Activated CD8-positive, alpha-beta memory T cell treated with anti-CD3 and anti-CD28 coated beads, Interleukin-2, amount 50 U/mL, for 24 hours (primary cell): ENCODE data around the gene CCDC91.
"Not testable (repeated sequence)": the region's sequence is repeated elsewhere in the genome, so short reads cannot be mapped to it uniquely, and the experiment has no call there.

Experiments
- DNase-seq: peaks from one replicate; pipeline ENCODE4 v3.0.0-alpha.2; 2020; ENCODE audit errors: extremely low read depth

The CCDC91 gene

GRCh38 chr12:28290262-28290661 is 100.0 kb downstream of the CCDC91 start:
- DNase-seq, result no peak

DNA sequence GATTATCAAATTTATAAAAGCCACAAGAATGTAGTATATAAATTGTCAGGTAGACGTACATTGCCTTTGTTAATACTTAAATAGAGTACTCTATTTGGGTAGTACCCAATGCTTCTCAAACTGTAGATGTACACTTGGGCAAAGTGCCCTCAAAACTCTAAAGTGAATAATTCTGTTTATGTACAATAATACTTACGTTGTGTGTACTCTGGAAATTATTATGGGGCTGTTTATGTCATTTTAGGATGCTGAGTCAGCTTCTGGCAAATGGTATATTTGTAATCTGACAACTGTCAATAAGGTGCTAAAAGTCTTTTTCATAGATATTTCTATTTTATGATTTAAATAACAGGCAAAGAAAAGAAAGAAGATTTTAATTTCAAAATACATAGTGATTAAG is 102.4 kb downstream of the CCDC91 start:
- no peak for DNase-seq

- DNase-seq, result no peak
Measured at GRCh38 chr12:28294300-28294699, 104.0 kb downstream of the CCDC91 start.

- no peak for DNase-seq
Measured at GRCh38 chr12:28296287-28296686, 106.0 kb downstream of the CCDC91 start.

- DNase-seq, result no peak
Measured at GRCh38 chr12:28303192-28303591, 112.9 kb downstream of the CCDC91 start.

DNA sequence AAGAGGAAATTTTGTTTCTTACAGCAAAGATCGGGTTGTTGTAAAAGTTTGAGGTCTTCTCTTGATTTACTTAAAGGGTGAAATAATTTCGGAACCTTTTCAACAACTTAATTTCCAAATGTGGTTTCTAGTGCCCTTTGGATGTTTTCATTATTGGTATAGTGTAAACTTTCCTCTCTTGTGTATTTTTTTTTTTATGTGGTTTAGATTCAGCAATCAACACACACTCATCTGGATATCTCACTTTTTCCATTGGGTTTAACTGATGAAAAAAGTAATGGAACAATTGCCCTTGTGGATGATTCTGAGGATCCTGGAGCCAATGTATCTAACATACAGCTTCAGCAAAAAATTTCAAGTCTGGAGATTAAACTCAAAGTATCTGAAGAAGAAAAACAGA is 116.3 kb downstream of the CCDC91 start:
- no peak for DNase-seq

GRCh38 chr12:28308891-28309290 is 118.6 kb downstream of the CCDC91 start:
- DNase-seq, result no peak

GRCh38 chr12:28313631-28314030 is 123.4 kb downstream of the CCDC91 start:
- DNase-seq, result no peak

- no peak for DNase-seq
Measured at GRCh38 chr12:28316049-28316448, 125.8 kb downstream of the CCDC91 start.

DNA sequence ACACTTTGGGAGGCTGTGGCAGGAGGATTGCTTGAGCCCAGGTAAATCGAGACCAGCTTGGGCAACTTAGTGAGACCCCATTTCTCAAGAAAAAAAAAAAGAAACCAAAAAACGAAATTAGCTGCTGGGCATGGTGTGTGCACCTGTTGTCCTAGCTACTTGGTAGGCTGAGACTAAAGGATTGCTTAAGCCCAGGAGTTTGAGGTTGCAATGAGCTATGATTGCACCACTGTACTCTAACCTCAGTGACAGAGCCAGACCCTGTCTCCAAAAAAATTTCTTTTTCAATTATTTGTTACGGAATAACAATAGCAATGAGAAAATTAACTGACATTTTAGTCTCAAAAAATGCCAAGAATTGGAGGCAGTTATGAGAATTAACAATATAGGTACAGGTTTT is 128.0 kb downstream of the CCDC91 start:
- DNase-seq, result no peak

DNA sequence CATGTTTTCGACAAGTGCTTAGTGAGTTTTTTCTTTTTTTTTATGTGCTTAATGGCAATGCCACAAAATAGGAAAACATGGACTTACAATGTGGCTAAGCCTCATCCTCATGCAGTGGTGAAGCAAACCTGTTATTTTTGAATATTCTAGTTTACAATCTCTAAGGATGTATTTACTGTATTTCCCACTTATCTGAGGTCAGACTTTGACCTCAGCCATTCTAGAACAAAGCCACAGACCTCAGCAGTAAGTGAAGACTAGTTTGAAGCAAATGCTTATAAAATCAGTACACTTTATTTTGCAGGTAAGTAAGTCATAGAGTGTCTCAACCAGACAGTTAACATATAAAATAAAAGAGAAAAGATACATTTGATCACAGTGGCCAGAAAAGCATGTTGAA is 130.1 kb downstream of the CCDC91 start:
- DNase-seq, result no peak

DNA sequence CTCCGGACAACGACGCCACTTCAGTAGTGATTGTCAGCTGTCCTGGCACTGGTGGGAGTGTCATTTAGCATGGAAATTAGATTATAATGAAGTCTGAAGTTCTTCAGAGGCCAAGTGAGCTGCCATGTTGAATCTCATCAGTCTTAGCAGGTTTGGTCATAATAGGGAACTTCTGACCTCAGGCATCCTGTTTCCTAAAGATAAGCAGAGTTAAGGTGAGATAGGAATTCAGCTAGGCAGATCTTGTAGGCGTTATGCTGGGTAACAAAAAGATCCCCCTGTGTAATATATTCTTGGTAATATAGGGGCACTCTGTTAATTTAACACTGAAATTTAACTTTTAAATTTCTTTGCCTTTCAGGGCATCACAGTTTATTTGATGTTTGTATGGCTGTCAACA is 137.5 kb downstream of the CCDC91 start:
- no peak for DNase-seq

GRCh38 chr12:28328967-28329366 is 138.7 kb downstream of the CCDC91 start:
- DNase-seq, result no peak

DNA sequence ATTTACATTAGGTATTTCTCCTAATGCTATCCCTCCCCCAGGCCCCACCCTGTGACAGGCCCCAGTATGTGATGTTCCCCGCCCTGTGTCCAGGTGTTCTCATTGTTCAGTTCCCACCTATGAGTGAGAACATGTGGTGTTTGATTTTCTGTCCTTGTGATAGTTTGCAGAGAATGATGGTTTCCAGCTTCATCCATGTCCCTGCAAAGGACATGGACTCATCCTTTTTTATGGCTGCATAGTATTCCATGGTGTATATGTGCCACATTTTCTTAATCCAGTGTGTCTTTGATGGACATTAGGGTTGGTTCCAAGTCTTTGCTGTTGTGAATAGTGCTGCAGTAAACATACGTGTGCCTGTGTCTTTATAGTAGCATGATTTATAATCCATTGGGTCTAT is 139.5 kb downstream of the CCDC91 start:
- DNase-seq, result not testable (repeated sequence)

GRCh38 chr12:28330232-28330631 is 140.0 kb downstream of the CCDC91 start:
- not testable (repeated sequence) for DNase-seq

DNA sequence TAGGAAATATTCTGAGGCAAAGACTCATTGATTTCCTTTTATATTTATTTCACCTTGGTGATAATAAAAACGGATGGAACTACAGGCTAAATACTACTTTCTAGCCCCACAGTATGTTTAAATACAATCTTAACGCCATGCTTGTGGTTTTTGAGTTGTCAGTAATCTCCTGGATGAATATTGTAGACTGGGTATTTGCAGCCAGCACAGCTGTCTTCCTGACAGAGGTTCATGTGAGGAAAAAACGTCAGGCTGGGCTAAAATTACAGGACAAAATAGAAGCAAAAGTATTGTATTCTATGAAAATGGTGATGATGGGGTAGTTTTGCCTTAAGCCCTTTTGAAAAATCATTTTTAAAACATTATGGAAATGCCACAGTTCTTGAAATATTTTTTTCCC is 140.9 kb downstream of the CCDC91 start:
- no peak for DNase-seq

DNA sequence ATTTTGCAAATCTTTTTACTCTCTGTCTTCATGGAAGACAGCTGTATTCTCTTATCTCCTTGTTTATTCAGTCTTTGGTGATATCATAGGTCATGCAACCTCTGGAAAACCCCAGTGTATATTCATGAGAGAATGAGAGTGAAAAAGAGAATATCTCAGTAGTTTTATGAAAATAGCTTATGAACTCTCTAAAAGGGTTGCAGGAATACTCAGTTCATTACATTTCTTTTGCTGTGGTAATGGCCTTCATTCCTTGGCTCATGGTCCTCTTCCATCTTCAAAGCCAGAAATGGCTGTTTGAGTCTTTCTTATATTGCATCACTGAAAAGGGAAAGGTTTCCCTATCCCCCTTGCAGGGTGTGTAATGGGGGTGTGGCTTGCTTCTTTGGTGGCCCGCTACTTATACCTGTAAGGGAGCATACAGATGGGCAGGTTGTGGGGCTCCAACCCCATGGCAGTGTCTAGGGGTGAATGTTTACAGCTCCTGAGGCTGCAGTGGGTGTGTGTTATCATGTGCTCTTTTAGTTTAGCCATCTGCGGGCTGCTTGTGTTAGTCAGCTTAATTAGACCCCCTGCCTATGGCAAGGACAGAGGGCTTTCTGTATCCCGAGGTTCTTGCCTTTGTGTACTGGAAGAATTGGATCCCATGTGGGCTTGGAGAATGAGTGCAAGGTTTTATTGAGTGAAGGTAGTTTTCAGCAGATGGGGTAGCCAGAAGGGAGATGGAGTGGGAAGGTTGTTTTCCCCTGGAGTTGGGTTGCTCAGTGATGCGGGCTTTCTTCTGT is 150.2 kb downstream of the CCDC91 start:
- no peak for DNase-seq

GRCh38 chr12:28343713-28344112 is 153.5 kb downstream of the CCDC91 start:
- DNase-seq, result no peak

GRCh38 chr12:28346567-28346966 is 156.3 kb downstream of the CCDC91 start:
- no peak for DNase-seq

- no peak for DNase-seq
Measured at GRCh38 chr12:28349196-28349595, 158.9 kb downstream of the CCDC91 start.

DNA sequence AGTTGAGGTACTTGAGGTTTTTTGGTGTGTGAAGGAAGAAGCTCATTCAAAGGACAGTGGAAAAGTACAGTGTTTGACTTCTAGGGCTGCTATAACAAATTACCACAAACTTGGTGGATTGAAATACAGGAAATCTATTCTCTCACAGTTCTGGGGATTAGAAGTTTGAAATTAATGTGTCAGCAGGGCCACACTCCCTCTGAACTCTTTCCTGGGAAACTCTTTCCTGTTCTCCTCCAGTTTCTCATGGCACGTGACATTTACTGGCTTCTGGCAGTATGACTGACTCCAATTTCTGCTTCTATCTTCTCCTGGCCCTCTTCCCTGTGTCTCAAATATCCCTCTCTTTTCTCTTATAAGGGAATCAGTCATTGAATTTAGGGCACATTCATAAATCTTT is 160.2 kb downstream of the CCDC91 start:
- DNase-seq, result no peak

DNA sequence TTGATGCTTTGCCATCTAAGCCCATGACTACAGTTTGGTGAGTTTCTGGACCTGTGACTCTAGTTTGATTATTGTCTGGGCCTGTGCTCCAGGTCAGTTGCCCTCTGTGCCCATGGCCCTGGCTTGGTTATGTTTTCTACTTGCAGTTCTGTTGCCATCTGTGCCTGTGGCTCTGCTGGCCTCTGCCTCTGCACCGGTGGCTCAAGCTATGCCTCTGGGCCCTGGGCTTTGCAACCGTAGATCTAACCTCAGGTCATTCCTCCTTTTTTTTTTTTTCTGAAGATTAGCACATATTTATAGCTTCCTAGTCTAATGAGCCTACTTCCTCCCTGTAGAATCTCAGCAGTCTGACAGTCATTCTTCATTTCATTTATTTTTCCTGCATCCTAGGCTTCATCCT is 161.2 kb downstream of the CCDC91 start:
- no peak for DNase-seq

DNA sequence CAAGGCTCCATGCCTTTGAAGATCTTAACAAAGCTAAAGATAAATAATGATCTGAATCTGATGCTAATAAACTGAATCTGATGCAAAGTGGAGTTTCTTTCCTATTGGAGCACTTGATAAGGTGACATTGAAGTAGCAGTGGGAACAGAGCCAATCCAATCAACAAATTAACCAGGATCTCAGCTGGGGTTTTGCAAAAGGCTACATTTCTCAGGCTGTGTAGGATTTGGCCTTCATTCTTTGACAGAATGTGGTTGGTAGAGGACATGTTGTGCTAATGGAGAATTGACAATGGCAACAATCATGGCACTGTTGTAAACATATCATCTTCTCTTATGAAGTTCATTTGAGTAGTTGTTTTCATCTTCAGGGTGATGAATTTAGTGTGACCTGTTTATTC is 164.9 kb downstream of the CCDC91 start:
- DNase-seq, result no peak

- DNase-seq, result no peak
Measured at GRCh38 chr12:28360253-28360652, 170.0 kb downstream of the CCDC91 start.
